PC-9 (cell line): Measurements from ENCODE around the gene ERAS. TPM values are rescaled to one million over a fixed set of nuclear protein-coding genes. Genes with fewer than 3 reads are reported as not detected.

ENCODE experiments used
- Bru-seq: library from RNA; stranded (reverse); fragments of 400-500 nt; gene quantifications from one replicate; lab custom pipeline; 2021; lab: Mats Ljungman, UMichigan
- BruChase-seq, 2 experiments: library from RNA; stranded (reverse); fragments of 400-500 nt; gene quantifications; one replicate each; lab custom pipeline; 2021; lab: Mats Ljungman, UMichigan
- BruUV-seq: library from RNA; stranded (reverse); fragments of 400-500 nt; replicated peaks from 2 replicates; lab custom pipeline; 2021; lab: Mats Ljungman, UMichigan
- CTCF ChIA-PET: fragments of 300-600 bp; sonication (Branson Sonifier 250); formaldehyde crosslinking; loops from one replicate; lab custom pipeline; 2022; ENCODE audit warnings: antibody characterized with exemption; lab: Charles Lee
- POLR2A ChIA-PET: fragments of 300-600 bp; sonication (Branson Sonifier 250); formaldehyde crosslinking; loops from one replicate; lab custom pipeline; 2022; ENCODE audit warnings: antibody characterized with exemption; ENCODE audit not compliant: unreplicated experiment; lab: Charles Lee
- DNase-seq, 2 experiments: peaks; one replicate each; pipeline versions ENCODE4 v3.0.0 to v3.0.0-alpha.2; 2015 to 2022; ENCODE audit warnings: mixed read lengths in 1 of 2
- H2AFZ ChIP-seq: fragments of 200-600 bp; sonication (generic); 2 replicates; pipeline ENCODE4 v1.8.1; 2017; ENCODE audit warnings: antibody characterized with exemption
- H3F3A ChIP-seq: fragments of 200-600 bp; sonication (generic); 2 replicates; pipeline ENCODE4 v1.8.1; 2017; ENCODE audit warnings: antibody characterized with exemption, mild to moderate bottlenecking, low read depth; ENCODE audit not compliant: insufficient read depth
- H3K27ac ChIP-seq: fragments of 200-600 bp; sonication (generic); 2 replicates; pipeline ENCODE4 v1.6.1; 2016; ENCODE audit warnings: mixed run types
- H3K27me3 ChIP-seq: fragments of 200-600 bp; sonication (generic); 2 replicates; pipeline ENCODE4 v1.6.1; 2016; ENCODE audit warnings: low read depth, mixed run types; ENCODE audit not compliant: insufficient read depth
- H3K36me3 ChIP-seq: fragments of 200-600 bp; sonication (generic); 2 replicates; pipeline ENCODE4 v1.6.1; 2016; ENCODE audit warnings: low read depth, mixed run types
- H3K4me1 ChIP-seq: fragments of 200-600 bp; sonication (generic); replicated peaks from 2 replicates; pipeline ENCODE4 v1.6.1; 2016; ENCODE audit warnings: mixed run types; ENCODE audit not compliant: insufficient read depth
- H3K4me2 ChIP-seq: fragments of 200-600 bp; sonication (generic); 2 replicates; pipeline ENCODE4 v1.6.1; 2017; ENCODE audit warnings: mixed run types
- H3K4me3 ChIP-seq: fragments of 200-600 bp; sonication (generic); 2 replicates; pipeline ENCODE4 v1.6.1; 2016; ENCODE audit warnings: mixed run types
- H3K79me2 ChIP-seq: fragments of 200-600 bp; sonication (generic); 2 replicates; pipeline ENCODE4 v1.6.1; 2017; ENCODE audit warnings: low read depth, mixed run types
- H3K9me2 ChIP-seq: fragments of 200-600 bp; sonication (generic); 2 replicates; pipeline ENCODE4 v1.8.1; 2017; ENCODE audit warnings: mild to moderate bottlenecking; ENCODE audit not compliant: insufficient read depth
- H3K9me3 ChIP-seq: fragments of 200-600 bp; sonication (generic); 2 replicates; pipeline ENCODE4 v1.8.1; 2016; ENCODE audit warnings: low read depth; ENCODE audit not compliant: insufficient read depth
- H4K20me1 ChIP-seq: fragments of 200-600 bp; sonication (generic); 2 replicates; pipeline ENCODE4 v1.8.1; 2017; ENCODE audit not compliant: insufficient read depth
- EZH2 ChIP-seq: fragments of 200-600 bp; sonication (generic); IDR thresholded peaks from 2 replicates; pipeline ENCODE4 v1.8.0; 2017; ENCODE audit warnings: antibody characterized with exemption, low read depth
- intact Hi-C: fragments of 100-400 bp; cut with micrococcal nuclease; formaldehyde crosslinking; loops from one replicate; pipeline ENCODE4 v1.10.0; 2022; ENCODE audit not compliant: unreplicated experiment
- long read RNA-seq: library from polyadenylated mRNA; stranded (forward); transcript quantifications from one replicate; pipeline ENCODE4 v2.0.0, GENCODE V29; 2022
- total RNA-seq: library from RNA; stranded (reverse); gene quantifications from 2 replicates; pipeline ENCODE4 v1.2.3, GENCODE V29; 2021
- TF ChIP-seq, protein P1 (sequence below): fragments of 200-600 bp; sonication (generic); conservative IDR thresholded peaks from 2 replicates; pipeline ENCODE4 v1.6.1; 2017; ENCODE audit warnings: mixed run types, antibody characterized with exemption, mild to moderate bottlenecking, moderate library complexity

Gene ERAS
- total RNA-seq (0.50 TPM in 1 of 2 replicates, not detected in the other), Bru-seq, nascent RNA (percentile 25 among the genes with signal in this experiment), BruChase-seq, experiment 1, labeled RNA remaining after a 2-hour chase (percentile 24 among the genes with signal in this experiment), BruChase-seq, experiment 2, labeled RNA remaining after a 6-hour chase (percentile 18 among the genes with signal in this experiment)
- long read RNA-seq, partial matches to known transcripts = 0 of 1 reads
- long read RNA-seq, other reads (novel, unspliced or antisense) = 0 of 1 reads

DNA sequence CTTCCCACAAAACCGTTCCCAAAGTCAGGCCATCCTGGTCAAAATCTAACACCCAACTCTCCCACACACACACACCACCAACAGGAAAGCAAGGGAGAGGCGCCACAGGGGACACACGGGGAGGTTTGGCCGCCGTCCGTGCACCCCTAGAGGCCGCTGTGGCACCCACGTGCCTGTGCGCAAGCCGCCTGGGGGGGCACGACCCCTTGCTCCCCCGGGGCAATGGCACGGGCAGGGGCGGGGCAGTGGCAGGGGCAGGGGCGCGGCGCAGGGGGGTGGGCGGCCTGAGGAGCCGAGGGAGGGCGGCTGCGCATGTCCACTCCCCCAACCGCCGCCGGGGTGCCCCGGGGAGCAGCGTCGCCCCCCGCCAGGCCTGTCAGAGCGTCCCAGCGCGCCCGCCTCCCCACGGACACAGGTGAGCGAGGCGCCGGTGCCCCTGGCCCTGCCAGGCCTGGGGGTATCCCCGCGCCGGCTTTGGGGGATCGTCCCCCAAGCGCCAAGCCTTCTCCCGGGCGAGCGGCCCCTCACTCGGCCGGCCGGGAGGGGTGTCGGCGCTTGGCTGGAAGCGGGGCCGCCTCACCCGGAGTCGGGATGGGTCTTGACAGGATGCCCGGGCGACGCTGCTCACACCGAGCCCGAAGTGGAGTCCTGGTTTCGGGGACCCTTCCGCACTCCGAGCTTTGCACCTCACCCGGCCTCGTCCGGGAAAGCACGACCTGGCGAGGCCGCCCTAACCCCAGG, at the start of gene ERAS:
Gene ERAS (plus strand): TSS at position 379 of the 741 bp plus-strand sequence. CDS start 2,611 bp downstream, outside the sequence.
- POLR2A ChIA-PET = no interaction called here
- Histone ChIP-seq H4K20me1 (no peaks in the 10 kb centered on the region), H3K79me2 (no peaks in the 10 kb centered on the region), H3F3A (no peaks in the 10 kb centered on the region), H3K27ac (no peak within 1 kb of the TSS), H3K36me3 (no peaks in the 10 kb centered on the region), H2AFZ (no peak within 1 kb of the TSS), H3K4me3 (no peak within 1 kb of the TSS), H3K4me1 (no peaks in the 10 kb centered on the region), H3K9me3 (no peaks in the 10 kb centered on the region), H3K27me3 (no peaks in the 10 kb centered on the region), H3K9me2 (no peaks in the 10 kb centered on the region), H3K4me2 (no peak within 1 kb of the TSS)
- CTCF ChIA-PET = no interaction called here
- TF ChIP-seq EZH2 = no peak
- TF ChIP-seq, protein P1, sequence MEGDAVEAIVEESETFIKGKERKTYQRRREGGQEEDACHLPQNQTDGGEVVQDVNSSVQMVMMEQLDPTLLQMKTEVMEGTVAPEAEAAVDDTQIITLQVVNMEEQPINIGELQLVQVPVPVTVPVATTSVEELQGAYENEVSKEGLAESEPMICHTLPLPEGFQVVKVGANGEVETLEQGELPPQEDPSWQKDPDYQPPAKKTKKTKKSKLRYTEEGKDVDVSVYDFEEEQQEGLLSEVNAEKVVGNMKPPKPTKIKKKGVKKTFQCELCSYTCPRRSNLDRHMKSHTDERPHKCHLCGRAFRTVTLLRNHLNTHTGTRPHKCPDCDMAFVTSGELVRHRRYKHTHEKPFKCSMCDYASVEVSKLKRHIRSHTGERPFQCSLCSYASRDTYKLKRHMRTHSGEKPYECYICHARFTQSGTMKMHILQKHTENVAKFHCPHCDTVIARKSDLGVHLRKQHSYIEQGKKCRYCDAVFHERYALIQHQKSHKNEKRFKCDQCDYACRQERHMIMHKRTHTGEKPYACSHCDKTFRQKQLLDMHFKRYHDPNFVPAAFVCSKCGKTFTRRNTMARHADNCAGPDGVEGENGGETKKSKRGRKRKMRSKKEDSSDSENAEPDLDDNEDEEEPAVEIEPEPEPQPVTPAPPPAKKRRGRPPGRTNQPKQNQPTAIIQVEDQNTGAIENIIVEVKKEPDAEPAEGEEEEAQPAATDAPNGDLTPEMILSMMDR = no peak
- DNase-seq = no peak
- intact Hi-C loops = no loop called here
- no TSS peak for BruUV-seq

DNA sequence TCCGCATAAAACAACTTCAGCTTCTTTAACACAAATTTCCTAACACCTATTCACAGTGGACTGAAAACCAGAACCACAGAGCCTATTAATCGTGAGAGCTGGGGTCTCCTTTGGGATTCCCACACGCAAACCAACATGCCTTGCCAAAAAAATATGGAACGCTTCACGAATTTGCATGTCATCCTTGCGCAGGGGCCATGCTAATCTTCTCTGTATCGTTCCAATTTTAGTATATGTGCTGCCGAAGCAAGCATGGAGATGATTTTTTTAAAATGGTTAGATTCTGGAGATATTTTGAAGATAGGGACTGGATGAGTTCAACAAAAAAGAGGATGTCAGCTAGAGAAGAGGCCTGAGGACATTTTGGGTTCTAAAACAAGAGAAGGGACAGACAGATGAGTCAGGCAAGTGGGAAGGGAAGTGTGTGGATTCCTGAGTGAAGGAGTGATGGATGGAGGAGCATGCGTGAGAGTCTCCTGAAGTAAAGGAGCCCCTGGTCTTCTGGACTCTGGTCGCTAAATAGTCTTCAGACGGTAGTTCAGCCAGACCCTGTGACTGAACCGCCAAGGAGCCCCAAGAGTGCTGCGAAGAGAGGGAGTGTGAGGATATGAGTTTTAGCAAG, 49.4 kb upstream of the ERAS start:
- no TSS peak for BruUV-seq
- DNase-seq = no peak
- Histone ChIP-seq H3K4me2 (no peak overlapping the region), H3K27ac (no peak overlapping the region), H3K36me3 (no peaks in the 10 kb centered on the region), H3K9me2 (no peaks in the 10 kb centered on the region), H3K4me1 (no peaks in the 10 kb centered on the region), H3K27me3 (no peaks in the 10 kb centered on the region), H2AFZ (no peak overlapping the region), H3K4me3 (no peak overlapping the region), H3K79me2 (no peaks in the 10 kb centered on the region), H3K9me3 (no peaks in the 10 kb centered on the region), H3F3A (no peaks in the 10 kb centered on the region), H4K20me1 (no peaks in the 10 kb centered on the region)
- ChIA-PET POLR2A (no interaction called here), CTCF (no interaction called here)
- TF ChIP-seq, protein P1 = no peak
- intact Hi-C loops = no loop called here

DNA sequence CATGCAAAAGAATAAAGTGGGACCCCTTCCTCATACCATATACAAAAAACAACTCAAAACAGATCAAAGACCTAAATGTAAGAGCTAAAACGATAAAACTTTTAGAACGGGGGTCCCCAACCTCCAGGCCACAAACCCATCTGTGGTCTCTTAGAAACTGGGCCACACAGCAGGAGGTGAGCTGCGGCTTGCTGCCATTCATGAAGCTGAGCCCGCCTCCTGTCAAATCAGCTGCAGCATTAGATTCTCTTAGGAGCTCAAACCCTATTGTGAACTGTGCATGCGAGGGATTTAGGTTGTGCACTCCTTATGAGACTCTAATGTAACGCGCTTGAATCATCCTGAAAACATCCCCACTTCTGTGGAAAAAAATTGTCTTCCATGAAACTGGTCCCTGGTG, 46.9 kb upstream of the ERAS start:
- CTCF ChIA-PET = no interaction called here
- H3K4me1 ChIP-seq = no peaks in the 10 kb centered on the region

More for the DNA sequence above, 46.9 kb upstream of the ERAS start:
- Histone ChIP-seq H3F3A (no peaks in the 10 kb centered on the region), H3K36me3 (no peaks in the 10 kb centered on the region), H3K79me2 (no peaks in the 10 kb centered on the region), H3K27me3 (no peaks in the 10 kb centered on the region), H4K20me1 (no peaks in the 10 kb centered on the region), H3K27ac (no peak overlapping the region), H2AFZ (no peak overlapping the region), H3K4me2 (no peak overlapping the region), H3K9me2 (no peaks in the 10 kb centered on the region), H3K9me3 (no peaks in the 10 kb centered on the region), H3K4me3 (no peak overlapping the region)
- no peak for DNase-seq
- intact Hi-C loops = no loop called here
- BruUV-seq = no TSS peak
- TF ChIP-seq EZH2 = no peak
- TF ChIP-seq, protein P1 = no peak
- POLR2A ChIA-PET = no interaction called here
